ENCODE data around the gene SH3TC1.

The SH3TC1 gene

DNA sequence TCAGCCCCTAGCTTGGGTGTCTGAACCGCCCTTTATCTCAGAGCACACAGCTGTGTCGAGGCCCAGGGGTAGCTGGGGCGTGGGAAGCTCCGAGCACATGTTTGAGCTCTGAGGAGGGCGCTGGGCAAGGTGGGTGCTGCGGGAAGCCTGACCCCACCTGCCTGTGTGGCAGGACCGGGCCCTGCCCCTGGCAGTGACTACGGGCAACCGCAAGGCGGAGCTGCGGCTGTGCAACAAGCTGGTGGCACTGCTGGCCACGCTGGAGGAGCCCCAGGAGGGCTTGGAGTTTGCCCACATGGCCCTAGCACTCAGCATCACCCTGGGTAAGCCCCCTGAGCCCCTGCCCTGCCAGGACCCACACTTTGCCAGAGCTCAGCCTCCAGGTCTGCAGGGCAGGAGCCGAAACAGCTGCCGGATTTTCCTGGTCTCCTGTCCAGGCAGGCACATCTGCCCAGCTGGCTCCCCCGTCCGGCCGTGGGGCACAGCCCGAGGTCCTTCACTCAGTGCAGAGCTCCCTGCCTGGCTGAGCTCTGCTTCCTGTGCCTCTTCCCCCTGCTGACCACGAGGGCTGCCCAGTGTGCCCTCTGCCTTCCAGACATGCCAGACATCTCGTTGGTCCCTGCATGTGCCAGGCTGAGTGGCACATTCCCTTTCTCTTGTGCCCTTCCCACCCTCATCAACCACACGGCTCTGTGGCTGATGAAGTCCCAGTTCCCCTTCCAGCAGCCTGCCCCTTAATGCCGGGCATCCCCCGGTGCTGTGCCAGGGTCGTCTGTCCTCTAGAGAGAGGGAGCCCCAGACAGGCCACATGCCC, 37.2 kb downstream of the SH3TC1 start:
- in situ Hi-C loops (cut with MboI; ENCODE audit: low pct_unique_long_range_greater_than_20kb, low sequenced_read_pairs), result no loop called here
- no peak for DNase-seq

DNA sequence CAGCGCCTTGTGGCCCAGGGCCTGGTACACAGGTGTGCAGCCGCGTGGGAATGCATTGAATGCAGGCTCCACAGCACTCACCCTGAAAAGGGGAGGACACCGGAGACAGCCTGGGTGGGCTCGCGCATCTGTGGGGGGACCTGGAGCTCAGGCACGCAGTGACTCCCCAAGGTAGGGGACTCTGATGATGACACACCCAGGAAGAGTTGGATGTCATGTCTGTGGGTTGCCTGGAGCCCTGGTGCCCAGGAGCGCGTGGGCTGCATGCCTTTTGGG, 37.8 kb downstream of the SH3TC1 start:
- in situ Hi-C loops (cut with MboI; ENCODE audit: low pct_unique_long_range_greater_than_20kb, low sequenced_read_pairs), result no loop called here
- DNase-seq, result no peak

DNA sequence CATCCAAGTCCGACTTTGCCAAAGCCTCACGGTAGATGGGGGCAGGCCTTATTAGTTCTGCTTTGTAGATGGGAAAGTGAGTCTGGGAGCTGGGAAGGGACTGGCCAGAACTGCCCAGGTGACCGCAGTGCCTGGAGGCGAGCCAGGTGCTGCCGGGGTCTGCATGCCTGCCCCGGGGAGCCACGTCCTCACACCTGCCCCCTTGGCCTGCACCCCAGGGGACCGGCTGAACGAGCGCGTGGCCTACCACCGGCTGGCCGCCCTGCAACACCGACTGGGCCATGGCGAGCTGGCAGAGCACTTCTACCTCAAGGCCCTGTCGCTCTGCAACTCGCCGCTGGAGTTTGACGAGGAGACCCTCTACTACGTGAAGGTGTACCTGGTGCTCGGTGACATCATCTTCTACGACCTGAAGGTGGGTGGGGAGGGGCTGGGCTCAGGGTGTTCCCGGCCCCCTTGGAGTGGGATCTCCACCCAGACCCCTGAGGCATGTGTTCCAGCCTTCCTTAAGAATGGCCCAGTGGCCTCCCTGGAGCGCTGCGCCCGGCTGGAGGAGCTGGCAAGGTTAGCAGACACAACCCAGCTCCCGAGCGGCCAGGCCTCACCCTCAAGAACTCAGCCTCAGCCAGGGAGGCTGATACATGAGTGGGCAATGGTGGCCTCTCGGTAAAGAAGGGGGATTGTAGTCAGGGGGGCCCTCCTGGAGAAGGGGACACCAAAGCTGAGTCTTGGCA, 38.3 kb downstream of the SH3TC1 start:
- no peak for DNase-seq
- in situ Hi-C loops (cut with MboI; ENCODE audit: low pct_unique_long_range_greater_than_20kb, low sequenced_read_pairs), result no loop called here

DNA sequence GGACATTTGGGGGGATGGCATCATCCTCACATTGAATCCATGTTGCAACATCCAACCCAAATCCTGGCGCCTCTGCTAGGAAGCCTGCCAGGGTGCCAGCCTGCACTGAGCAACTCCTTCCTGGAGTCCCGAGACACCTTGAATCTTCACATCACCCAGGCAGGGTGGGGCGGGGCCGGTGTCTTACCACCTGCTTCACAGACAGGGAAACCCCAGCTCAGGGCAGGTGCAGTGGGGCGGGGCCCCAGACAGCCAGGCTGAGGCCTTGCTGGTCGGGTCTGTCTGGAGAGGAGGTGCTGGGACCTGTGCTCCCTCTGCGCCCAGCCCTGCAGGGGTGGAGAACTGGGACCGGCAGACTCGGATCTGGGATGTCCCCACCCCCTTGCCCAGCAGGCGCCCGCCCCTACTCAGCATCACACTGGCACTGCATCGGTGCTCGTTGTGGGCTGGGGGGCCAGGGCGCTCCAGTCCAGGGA, 39.0 kb downstream of the SH3TC1 start:
- in situ Hi-C loops (cut with MboI; ENCODE audit: low pct_unique_long_range_greater_than_20kb, low sequenced_read_pairs), result no loop called here
- DNase-seq, result no peak

DNA sequence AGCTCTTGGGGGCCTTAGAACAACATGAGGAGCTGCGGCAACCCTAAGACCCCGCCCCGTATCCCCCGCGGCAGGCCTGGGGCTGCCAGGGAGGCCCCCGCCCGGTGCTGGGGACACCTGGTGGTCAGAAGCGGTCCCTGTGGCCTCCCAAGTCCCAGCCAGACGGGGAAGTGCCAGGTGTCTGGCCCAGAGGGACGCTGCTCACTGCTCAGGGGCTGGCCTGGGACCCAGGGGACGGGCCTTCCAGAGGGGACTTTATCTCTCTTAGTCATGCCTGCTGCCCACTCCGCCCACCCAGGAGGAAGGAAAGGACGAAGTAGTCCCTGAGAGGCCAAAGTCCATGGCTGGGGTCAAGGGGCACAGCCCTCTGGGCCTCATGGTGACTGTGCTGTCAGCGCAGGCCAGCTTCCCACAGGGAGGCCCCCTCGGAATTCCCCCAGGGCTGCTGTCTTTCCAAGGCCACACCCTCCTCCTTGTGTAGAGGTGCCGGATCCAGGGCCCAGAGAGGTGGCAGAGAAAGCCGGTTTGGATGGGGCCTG, 39.5 kb downstream of the SH3TC1 start:
- in situ Hi-C loops (cut with MboI; ENCODE audit: low pct_unique_long_range_greater_than_20kb, low sequenced_read_pairs), result no loop called here
- DNase-seq, result no peak

DNA sequence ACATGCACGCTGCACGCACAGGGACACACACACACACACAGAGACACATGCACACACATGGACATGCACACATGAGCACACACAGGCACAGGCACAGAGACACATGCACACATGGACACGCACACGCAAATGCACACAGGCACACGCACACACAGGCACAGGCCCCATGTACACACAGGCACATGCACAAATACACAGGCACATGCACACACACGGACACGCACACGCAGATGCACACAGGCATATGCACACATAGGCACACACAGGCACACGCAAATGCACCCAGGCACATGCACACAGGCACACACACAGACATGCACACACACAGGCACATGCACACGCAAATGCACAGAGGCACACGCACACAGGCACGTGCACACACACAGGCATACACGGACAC, 40.1 kb downstream of the SH3TC1 start:
- in situ Hi-C loops (cut with MboI; ENCODE audit: low pct_unique_long_range_greater_than_20kb, low sequenced_read_pairs), result no loop called here

DNA sequence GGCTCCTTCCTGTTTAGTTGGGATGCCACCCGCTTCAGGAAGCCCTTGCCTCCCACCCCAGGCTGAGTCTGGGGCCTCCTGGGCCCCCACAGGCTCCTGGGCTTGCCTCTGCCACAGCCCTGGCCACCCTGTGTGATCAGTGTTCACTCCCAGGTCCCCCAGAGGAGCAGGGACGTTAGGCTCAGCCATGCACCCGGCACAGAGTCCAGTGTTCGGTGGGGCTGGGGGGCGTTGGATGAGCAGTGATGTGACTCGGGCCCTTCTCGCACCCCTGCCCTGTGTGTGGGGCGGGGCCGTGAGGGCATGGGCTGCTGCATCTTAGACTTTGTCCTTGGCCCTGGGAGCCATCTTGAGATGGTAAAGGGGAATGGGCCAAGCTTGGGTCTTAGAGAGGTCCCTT, 40.6 kb downstream of the SH3TC1 start:
- DNase-seq, result no peak
- in situ Hi-C loops (cut with MboI; ENCODE audit: low pct_unique_long_range_greater_than_20kb, low sequenced_read_pairs), result no loop called here

More for the DNA sequence above, 40.1 kb downstream of the SH3TC1 start:
- DNase-seq, result no peak

DNA sequence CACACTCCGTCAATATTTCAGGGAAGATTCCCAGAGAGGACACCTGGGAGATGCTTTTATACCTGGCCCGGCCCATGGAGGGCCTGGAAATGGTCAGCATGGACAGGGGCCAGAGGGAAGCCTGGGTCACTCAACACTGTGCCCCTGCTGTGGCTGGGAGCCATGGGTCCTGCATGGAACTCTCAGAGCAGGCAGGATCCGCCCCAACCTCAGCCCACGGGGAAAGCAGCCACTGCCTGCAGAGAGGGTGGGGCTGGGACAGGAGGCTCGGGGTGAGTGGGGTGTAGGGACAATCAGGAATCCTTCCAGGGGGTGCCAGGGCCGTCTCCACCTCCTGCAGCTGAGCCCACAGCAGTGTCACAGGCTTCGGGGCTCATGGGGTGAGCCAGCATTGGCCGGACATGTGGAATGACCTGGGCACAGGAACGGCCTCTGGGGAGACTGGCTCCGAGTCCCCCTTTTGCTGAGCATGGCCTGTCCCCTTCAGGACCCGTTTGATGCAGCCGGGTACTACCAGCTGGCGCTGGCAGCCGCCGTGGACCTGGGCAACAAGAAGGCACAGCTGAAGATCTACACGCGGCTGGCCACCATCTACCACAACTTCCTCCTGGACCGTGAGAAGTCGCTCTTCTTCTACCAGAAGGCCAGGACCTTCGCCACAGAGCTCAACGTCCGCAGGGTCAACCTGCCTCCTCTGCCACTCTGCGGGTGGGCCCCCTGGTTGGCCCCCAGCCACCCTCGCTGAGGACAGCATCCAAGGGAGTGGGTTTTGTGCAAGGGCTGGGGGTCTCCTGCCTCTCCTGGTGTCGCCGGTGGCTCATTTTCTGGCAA, 41.3 kb downstream of the SH3TC1 start:
- no peak for DNase-seq
- in situ Hi-C loops (cut with MboI; ENCODE audit: low pct_unique_long_range_greater_than_20kb, low sequenced_read_pairs), result no loop called here

DNA sequence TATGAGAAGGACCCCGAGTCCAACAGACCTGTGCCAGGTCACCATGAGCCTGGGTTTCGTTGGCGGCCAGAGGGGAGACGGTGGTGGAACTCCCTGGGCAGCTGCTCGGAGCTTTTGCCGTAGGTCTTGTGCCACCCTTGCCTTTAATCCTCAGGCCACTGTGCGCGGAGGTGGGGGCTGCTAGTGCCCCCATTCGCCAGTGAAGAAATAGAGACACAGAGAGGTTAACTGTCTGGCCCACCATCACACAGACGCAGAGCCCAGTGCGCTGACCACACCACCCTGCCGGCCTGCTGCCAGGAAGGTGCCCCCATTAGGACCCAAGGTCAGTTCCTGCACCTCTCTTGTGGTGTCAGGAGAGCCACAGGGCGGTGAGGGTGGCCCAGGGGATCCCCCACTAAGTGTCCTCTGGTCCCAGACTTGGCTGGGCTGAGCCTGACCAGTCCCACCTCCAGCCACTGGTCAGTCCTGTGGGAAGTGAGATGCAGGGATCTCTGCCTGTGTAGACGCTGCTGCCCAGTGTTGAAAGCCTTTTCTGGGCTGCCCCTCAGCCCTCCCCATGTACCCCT, 42.2 kb downstream of the SH3TC1 start:
- no peak for DNase-seq
- in situ Hi-C loops (cut with MboI; ENCODE audit: low pct_unique_long_range_greater_than_20kb, low sequenced_read_pairs), result no loop called here

DNA sequence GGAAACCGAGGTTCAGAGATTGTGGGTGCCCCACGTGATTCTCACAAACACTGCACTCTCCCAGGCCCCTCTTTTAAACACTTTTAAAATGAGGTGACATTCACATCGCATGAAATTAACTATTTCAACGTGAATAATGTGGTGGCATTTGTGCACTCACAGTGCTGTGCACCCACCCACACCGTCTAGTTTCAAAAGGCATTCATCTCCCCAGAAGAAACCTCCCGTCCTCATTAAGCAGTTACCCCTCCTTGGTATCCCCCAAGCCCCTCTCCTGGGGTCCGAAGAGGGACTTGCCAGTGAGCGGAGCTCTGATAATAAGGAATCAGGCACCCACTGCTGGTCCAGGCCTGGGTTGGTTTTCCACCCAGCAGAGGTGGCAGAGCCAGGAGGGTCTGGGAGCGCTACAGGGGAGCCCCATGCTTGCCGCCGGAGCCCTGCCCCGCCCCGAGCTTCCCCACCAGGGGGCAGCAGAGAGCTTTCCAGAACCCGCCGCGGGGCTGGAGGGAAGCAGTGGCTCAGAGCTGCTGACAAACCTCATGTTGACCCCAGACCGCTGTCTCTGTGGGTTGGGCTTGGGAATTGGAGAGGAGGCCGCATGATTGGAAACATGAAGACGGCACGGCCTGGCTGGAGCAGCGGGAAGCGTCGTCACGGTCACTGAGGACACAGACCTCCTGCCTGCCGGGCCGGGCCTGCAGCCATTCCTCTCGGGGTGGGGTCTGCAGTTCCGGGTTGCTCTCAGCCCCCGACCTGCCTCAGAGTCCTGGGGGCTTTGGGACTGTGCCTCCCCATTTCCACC, 43.0 kb downstream of the SH3TC1 start:
- in situ Hi-C loops (cut with MboI; ENCODE audit: low pct_unique_long_range_greater_than_20kb, low sequenced_read_pairs), result no loop called here
- DNase-seq, result peak; percentile 81

DNA sequence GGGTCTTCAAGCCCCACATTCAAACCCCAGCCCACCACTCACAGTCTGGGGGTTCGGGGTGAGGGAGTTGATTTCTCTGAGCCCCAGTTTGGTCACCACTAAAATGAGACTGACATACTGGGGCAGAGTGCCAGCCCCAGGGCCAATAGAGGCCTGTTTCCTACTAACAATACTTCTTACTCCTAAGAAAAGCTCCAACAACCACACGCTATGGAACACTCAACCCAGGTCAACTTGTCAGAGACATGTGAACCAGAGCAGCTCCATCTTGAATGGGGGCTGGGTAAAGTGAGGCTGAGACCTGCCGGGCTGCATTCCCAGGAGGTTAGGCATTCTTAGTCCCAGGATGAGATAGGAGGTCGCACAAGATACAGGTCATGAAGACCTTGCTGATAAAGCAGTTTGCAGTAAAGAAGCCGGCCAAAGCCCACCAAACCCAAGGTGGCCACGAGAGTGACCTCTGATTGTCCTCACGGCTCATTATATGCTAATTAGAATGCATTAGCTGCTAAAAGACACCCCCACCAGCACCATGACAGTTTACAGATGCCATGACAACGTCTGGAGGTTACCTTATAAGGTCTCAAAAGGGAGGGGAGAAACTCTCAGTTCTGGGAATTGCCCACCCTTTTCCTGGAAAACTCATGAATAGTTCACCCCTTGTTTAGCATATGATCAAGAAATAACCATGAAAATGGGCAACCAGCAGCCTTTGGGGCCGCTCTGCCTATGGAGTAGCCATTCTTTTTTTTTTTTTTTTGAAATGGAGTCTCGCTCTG, 43.9 kb downstream of the SH3TC1 start:
- DNase-seq, result no peak
- in situ Hi-C loops (cut with MboI; ENCODE audit: low pct_unique_long_range_greater_than_20kb, low sequenced_read_pairs), result no loop called here

DNA sequence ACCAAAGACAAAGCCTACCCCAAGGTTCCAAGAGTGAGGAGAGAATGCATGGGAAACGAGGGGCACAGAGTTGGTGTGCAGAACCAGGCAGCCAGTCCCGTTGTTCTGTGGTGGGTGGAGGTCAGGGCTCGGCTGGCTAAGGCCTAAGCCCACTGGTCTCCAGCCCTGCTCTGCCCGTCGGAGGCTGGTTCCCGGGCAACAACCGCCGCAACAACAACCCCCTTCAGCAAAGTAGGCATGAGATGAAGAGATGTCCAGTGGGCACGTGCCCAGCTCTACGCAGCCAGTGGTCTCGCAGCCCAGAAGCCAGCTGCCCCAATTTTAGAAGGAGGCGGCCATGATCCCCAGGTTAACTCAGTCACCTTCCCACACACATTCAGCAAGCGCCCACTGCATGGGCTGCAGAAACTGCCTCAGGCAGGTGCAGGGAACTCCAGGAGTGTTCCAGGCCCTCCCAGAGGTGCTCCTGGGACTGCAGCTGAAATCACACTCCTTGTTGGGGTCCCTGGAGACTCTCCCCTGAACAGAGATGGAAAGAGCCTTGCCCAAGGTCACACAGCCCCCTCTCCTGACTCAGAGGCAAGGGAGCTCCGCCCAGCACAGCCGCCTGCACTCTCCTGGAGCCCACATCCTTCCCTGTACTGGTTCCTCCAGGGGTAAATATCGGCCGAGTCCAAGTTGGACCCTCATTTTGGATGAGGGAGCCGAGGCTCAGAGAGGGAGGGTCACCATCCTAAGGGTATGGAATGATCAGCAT, 45.1 kb downstream of the SH3TC1 start:
- in situ Hi-C loops (cut with MboI; ENCODE audit: low pct_unique_long_range_greater_than_20kb, low sequenced_read_pairs), result no loop called here
- no peak for DNase-seq

DNA sequence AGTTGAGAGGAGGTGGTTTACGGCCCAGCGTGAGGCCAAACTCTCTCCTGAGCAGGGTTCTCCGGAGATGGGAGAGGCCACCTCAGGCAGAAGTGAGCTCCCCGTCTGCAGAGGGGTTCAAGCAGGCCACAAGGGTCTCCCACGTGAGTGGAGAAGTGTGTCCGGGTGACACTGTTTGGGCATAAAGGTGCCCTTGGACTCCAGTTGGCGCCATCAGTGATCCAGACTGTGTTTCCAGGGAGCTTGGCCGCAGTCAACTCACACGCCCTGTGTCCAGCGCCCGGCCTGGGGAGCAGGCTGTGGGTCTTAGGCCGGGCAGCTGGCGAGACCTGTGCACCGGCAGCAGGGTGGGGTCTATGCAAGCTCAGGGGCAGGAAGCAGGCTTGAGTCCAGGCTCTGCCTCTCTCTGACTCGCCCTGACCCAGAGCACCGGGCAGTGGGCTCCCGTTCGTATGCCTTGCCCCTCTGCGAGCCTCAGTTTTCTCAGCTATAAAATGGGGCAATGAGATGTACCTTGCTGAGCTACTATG, 45.9 kb downstream of the SH3TC1 start:
- no peak for DNase-seq
- in situ Hi-C loops (cut with MboI; ENCODE audit: low pct_unique_long_range_greater_than_20kb, low sequenced_read_pairs), result no loop called here

DNA sequence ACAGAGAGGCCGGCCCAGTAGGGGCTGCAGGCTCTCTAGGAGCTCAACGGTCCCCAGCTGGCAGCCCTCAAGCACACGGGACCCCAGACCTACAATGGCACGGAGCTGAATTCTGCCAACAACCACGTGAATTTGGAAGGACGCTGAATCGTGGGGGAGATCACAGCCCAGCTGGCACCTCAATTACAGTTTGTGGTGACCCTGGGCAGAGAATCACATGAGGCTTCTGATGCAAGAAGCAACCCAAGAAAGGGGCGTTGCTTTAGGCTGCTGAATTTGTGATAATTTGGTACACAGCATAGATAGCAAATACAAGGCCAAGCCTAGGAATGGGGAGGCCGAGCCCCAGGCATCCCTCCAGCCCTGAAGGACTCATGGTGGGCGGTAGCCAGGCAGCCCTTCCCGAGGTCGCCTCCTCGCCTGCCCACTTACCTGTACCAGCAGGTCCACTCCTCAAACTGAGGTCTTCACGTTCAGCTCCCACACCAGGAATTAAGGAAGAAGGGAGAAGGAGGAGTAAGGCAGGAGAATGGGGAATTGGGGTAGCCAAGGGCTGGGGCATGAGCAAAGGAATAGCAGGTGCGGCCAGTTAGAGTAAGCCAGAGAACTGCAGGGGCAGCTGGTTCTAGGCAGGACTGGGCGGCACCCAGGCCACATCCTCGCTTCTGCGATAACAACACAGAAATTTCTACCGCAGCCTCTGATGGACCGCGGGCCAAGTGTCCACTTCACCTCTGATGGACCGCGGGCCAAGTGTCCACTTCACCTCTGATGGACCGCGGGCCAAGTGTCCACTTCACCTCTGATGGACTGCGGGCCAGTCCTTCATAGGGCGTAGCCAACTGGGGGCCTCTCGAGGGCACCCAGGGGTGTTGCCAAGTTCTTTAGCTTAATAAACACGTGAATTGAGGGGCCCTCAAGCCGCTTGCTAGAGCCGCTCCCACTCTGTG, 47.1 kb downstream of the SH3TC1 start:
- in situ Hi-C loops (cut with MboI; ENCODE audit: low pct_unique_long_range_greater_than_20kb, low sequenced_read_pairs), result no loop called here
- no peak for DNase-seq

DNA sequence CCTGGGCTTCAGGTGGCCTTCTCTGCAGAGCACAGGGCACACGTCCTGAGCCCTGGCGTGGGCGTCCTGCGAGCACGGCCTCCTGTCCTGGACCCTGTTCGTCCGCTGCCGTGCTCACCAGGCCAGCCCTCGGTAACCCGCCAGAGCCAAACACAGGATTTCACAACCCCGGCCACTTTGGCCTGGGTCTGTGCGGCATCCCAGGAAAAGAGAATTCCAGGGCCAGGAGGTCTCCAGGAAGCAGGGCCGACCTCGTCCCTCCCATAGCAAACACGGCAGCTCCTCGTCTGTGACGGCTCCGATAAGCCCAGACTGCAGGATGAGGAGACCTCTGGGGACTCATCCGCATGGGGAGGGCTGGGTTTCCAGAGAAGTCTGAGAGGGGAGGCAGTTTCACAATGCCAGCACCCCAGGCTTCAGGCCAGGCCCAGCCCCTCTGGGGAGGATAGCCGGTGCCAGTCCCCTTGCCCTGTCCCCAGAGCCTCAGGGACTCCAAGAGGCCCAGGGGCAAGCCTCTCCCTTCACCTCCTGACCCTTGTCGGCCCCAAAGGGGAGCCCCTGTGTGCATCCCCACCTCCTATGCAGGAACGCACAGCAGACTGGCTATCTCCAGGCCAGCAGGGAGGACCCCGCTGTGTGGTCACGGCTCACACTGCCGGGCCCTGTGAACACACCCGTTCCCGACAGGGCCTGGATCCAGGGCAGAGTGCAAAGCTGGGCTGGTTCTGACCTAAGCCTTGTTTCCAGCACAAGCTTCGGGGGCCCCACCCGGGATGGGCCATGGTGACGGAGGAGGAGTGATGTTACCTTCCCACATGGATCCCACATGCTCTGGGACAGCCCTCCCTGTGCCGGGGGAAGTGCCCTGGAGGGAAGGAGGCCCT, 48.2 kb downstream of the SH3TC1 start:
- in situ Hi-C loops (cut with MboI; ENCODE audit: low pct_unique_long_range_greater_than_20kb, low sequenced_read_pairs), result no loop called here
- DNase-seq, result no peak
